Smooth muscle cell of the pulmonary artery (primary cell): ENCODE data around the gene EMILIN1. TPM values are rescaled to one million over a fixed set of nuclear protein-coding genes. Genes with fewer than 3 reads are reported as not detected.

Experiments
- total RNA-seq: library from RNA; depleted of rRNA; stranded (reverse); fragments of >200 nt; gene quantifications from 2 replicates; pipeline ENCODE4 v1.2.3, GENCODE V29; 2014

Gene EMILIN1
- 283 and 480 TPM in 2 replicates for total RNA-seq

GRCh38 chr2:27078267-27079194 is at the start of gene EMILIN1:
Gene EMILIN1, plus strand, starts transcription at chr2:27078615. Its CDS starts 451 bp downstream, at chr2:27079066.

GRCh38 chr2:27032495-27033252 is 45.7 kb upstream of the EMILIN1 start, which contains the start of gene TMEM214:
Gene TMEM214, plus strand, starts transcription at chr2:27032965. Its CDS starts 51 bp downstream, at chr2:27033016.

GRCh38 chr2:27050996-27051901 is 27.2 kb upstream of the EMILIN1 start, which contains the start of gene AGBL5:
Gene AGBL5, plus strand, starts transcription at chr2:27051668. Its CDS starts 1,291 bp downstream, at chr2:27052959.

GRCh38 chr2:27071277-27071989 is 7.0 kb upstream of the EMILIN1 start, which contains the start of gene OST4:
Gene OST4, minus strand, starts transcription at chr2:27071654.

GRCh38 chr2:27086724-27087593 is 8.5 kb downstream of the EMILIN1 start, which contains the start of gene KHK:
Gene KHK, plus strand, starts transcription at chr2:27086772. Its CDS starts 488 bp downstream, at chr2:27087260.

GRCh38 chr2:27118525-27119329 is 40.3 kb downstream of the EMILIN1 start, which contains the start of gene CGREF1:
Gene CGREF1, minus strand, starts transcription at chr2:27119128. Its CDS starts 14,762 bp downstream, at chr2:27104366.

GRCh38 chr2:27123302-27124150 is 45.1 kb downstream of the EMILIN1 start, which contains the start of gene ABHD1:
Gene ABHD1, plus strand, starts transcription at chr2:27123815. Its CDS starts 134 bp downstream, at chr2:27123949.

GRCh38 chr2:27133905-27134780 is 55.7 kb downstream of the EMILIN1 start, which contains the start of gene PREB:
Gene PREB, minus strand, starts transcription at chr2:27134636. Its CDS starts 215 bp downstream, at chr2:27134421.

Other genes starting within 250 kb of the EMILIN1 start
- gene DPYSL5, start 230.5 kb upstream of the EMILIN1 start, total RNA-seq = not detected in 2 replicates
- gene MAPRE3, start 108.0 kb upstream of the EMILIN1 start, total RNA-seq = 7.6 and 11.7 TPM in 2 replicates
- 45.8 and 49.5 TPM in 2 replicates for gene TMEM214, start 45.6 kb upstream of the EMILIN1 start, total RNA-seq
- 17.8 and 23.9 TPM in 2 replicates for gene AGBL5, start 26.9 kb upstream of the EMILIN1 start, total RNA-seq
- gene OST4, start 7.0 kb upstream of the EMILIN1 start, total RNA-seq = 378 and 636 TPM in 2 replicates
- 0.98 and 0.99 TPM in 2 replicates for gene KHK, start 8.2 kb downstream of the EMILIN1 start, total RNA-seq
- 30.5 and 40.8 TPM in 2 replicates for gene CGREF1, start 40.5 kb downstream of the EMILIN1 start, total RNA-seq
- gene ABHD1, start 45.2 kb downstream of the EMILIN1 start, total RNA-seq = 0.13 and 0.20 TPM in 2 replicates
- 43.3 and 48.8 TPM in 2 replicates for gene PREB, start 56.0 kb downstream of the EMILIN1 start, total RNA-seq
- not detected in 2 replicates for gene PRR30, start 60.8 kb downstream of the EMILIN1 start, total RNA-seq
- gene TCF23, start 70.4 kb downstream of the EMILIN1 start, total RNA-seq = not detected in 2 replicates
- 155 and 179 TPM in 2 replicates for gene ATRAID, start 133.4 kb downstream of the EMILIN1 start, total RNA-seq
- 17.2 and 25.6 TPM in 2 replicates for gene SLC5A6, start 133.7 kb downstream of the EMILIN1 start, total RNA-seq
- gene CAD, start 138.8 kb downstream of the EMILIN1 start, total RNA-seq = 37.3 and 75.5 TPM in 2 replicates
- gene SLC30A3, start 184.4 kb downstream of the EMILIN1 start, total RNA-seq = 0.03 and 0.26 TPM in 2 replicates
- gene DNAJC5G, start 196.8 kb downstream of the EMILIN1 start, total RNA-seq = not detected in 2 replicates
- 0.10 TPM in 1 of 2 replicates, not detected in the other for gene TRIM54, start 203.8 kb downstream of the EMILIN1 start, total RNA-seq
- 0.85 and 1.2 TPM in 2 replicates for gene UCN, start 229.8 kb downstream of the EMILIN1 start, total RNA-seq
- gene MPV17, start 244.5 kb downstream of the EMILIN1 start, total RNA-seq = 71.7 and 83.5 TPM in 2 replicates